NCI-H526 (cell line): ENCODE measurements around the gene TBC1D19.
"Not testable (repeated sequence)": the region's sequence is repeated elsewhere in the genome, so short reads cannot be mapped to it uniquely, and the experiment has no call there.

Source experiments
- DNase-seq, 2 experiments: peaks; one replicate each; lab custom pipeline; 2025; lab: John Stamatoyannopoulos, UW

TBC1D19 gene, protein sequence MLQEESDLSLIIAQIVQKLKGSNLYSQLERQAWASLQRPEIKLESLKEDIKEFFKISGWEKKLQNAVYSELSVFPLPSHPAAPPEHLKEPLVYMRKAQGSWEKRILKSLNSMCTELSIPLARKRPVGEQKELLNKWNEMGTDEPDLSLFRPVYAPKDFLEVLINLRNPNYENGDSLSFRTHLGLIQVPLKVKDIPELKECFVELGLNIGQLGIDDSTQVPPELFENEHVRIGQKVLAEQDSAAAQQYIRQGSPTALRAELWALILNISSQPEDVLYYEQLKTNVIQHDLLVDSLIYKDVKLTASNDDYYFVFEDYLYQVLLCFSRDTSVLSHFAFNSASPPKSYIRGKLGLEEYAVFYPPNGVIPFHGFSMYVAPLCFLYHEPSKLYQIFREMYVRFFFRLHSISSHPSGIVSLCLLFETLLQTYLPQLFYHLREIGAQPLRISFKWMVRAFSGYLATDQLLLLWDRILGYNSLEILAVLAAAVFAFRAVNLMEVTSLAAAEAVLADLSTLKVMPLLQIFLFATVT

DNA sequence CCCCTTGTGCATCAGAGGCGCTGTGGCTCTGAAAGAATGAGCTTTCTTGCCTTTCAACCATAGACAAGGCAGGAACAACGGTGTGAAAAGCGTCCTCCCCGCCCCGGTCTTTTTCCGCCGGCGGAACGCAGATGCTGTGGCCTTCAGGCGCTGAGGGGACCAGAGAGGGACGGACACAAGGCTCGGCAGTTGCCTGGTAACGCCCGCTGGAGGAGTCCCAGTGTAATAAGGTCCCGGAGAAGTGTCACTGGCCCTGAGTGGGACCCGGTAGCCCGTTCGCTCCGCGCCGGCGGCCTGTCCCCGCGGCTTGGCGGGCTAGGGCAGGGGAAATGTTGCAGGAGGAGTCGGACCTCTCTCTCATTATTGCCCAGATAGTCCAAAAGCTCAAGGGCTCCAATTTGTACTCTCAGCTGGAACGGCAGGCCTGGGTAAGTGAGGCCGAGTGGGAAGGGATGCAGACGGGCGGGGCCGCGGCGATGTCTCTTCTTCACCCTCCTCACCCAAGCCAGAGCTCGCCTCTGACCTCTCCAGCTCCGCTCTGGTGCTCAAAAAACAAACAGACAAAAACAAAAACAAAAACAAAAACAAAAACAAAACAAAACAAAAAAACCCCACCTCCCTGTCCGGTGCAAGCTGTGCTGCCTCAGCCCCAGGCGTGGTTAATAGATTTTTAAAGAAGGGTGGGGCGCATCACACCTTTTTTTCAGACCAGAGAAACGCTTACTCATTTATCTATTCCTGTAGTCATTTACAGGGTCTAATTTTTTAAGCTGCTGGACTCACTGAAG, at the start of gene TBC1D19:
TBC1D19 (plus strand) TSS at position 220 of the 788 bp plus-strand sequence; CDS start at position 330, 110 bp downstream.
- DNase-seq, result peak; percentile 93 to 94

DNA sequence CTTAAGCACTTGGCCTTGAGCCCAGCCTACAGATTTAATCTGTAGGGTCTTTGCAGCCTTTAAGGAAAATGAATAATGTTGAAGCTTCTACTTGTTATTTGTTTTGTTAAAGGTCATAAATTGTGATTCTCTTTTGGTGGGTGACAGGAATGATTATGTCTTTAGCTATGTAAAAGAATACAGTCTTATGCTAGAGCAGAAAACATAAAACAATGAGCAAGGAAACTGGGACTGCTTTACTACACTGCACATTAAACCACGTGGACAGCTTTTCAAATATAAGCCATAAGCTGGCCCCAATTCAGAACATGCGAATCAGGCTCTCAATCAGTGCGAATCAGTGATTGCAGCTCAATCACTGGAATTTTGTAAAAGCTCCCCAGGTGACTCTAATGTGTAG, 40.9 kb upstream of the TBC1D19 start:
- no peak for DNase-seq

DNA sequence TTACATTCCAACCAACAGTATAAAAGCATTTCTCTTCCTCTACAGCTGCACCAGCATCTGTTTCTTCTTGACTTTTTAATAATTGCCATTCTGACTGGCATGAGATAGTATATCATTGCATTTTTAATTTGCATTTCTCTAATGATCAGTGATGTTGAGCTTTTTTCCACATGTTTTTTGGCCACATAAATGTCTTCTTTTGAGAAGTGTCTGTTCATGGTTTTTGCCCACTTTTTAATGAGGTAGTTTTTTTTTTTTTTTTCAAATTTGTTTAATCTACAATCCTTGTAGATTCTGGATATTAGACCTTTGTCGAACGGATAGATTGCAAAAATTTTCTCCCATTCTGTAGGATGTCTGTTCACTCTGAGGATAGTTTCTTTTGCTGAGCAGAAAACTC, 39.5 kb upstream of the TBC1D19 start:
- no peak for DNase-seq

DNA sequence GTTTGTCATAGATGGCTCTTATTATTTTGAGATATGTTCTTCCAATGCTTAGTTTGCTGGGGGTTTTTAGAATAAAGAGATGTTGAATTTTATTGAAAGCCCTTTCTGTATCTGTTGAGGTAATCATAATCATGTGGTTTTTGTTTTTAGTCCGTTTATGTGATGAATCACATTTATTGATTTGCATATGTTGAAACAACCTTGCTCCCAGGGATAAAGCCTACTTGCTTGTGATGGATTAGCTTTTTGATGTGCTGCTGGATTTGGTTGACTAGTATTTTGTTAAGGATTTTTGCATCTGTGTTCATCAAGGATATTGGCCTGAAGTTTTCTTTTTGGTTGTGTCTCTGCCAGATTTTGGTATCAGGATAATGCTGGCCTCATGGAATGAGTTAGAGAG, 35.5 kb upstream of the TBC1D19 start:
- not testable (repeated sequence) for DNase-seq

DNA sequence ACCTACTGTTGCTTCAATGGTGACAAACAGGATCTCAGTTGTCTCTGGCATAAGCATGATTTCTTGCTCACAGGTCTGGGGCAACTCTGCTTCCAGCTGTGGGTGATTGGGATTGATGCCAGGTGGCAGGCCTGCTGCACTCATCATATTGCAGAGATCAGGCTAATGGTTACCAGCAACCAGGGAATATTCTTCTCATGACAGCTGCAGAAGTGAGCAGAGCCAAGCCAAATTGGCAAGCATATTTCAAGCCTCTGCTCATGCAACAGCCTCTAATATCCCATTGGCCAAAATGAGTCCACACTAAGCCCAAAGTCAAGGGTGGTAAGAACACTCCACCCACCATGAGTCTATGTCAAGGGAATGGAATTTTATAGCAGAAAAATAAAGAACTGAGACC, 26.7 kb upstream of the TBC1D19 start:
- no peak for DNase-seq

DNA sequence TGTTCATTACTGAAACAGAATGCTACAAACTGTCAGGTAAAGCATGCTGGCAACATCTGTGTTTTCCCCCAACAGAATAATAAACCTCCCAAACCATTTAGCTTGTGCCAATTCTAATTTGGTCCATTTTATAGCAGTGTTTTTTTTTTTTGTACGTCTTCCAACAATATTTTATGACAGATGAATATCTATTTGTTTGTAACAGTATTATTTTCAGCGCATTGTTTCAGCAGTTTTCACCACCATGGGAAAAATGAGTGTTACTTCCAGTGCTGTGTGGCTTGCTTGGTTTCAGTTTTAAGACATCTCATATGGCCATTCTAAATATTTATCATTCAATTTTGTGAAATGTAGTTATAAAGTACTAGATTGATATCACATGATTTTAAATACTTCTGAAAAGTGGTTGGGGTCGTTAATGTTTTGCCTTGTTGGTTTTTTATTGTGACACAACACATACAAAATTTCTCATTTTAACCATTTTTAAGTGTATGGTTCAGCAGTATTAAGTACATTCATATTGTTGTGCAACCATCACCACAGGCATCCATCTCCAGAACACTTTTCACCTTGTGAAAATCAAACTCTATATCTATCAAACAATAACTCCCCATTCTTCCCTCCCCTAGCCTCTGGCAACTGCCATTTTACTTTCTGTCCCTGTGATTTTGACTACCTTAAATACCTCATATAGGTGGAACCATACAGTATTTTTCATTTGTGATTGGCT, 25.6 kb upstream of the TBC1D19 start:
- DNase-seq, result no peak

DNA sequence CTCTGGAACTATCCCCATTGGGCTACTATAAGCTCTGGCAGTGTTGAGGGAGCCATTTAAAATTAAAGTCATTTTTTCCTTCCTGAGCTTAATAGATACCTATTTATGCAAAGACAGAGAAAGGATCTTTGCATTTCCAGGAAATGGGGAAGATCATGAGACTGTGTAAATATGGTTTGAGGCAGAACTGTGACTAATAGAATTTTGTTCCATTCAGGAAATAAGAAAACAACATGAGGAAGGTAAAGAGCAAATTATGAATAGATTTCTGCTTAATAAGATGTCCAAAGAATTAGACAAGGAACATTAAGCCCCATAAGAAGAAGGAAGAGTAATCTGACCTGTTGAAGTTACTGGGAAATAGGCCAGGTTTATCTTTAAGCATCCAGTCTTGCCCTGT, 17.8 kb upstream of the TBC1D19 start:
- DNase-seq, result no peak

DNA sequence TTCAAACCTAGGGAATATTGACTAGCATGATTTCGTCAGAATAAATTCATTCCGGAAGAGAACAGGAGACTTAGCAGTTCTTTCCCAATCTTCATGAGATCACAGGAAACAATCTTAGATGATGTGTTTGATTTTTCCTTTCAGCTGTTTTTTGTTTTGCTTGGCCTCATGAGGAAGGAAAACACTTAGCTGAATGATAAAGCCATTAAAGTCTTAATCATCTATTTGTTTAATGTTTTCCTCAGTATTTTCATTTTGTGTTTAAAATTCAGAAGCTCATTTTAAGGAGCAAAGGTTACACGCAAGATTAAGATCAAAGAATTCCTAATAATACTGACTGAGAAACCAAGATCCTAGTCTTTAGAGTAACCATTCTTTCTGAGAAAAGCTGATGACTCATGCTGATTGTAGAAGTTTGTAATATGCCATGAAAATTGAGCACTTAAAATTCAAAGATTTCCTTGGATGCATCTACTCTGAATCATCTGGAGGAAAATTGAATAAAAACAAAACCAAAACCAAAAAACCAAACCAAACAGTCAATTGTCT, 15.4 kb upstream of the TBC1D19 start:
- DNase-seq, result no peak

DNA sequence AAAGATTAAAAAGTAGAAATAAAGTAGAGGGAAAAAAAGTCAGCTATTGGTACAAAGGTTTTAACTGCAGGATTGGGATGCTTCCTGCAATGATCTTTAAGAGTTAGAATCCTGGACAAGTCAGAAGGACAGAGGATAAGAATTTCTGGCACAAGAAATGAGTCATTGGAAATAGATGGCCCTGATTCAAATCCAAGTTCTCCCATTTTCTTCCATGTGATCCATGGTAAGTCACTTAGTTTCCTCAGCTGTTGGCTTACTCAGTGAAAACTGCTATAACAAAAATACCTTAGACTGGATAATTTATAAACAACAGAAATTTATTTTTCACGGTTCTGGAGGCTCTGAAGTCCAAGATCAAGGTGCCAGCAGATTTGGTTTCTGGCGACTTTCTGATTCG, 13.3 kb upstream of the TBC1D19 start:
- no peak for DNase-seq

DNA sequence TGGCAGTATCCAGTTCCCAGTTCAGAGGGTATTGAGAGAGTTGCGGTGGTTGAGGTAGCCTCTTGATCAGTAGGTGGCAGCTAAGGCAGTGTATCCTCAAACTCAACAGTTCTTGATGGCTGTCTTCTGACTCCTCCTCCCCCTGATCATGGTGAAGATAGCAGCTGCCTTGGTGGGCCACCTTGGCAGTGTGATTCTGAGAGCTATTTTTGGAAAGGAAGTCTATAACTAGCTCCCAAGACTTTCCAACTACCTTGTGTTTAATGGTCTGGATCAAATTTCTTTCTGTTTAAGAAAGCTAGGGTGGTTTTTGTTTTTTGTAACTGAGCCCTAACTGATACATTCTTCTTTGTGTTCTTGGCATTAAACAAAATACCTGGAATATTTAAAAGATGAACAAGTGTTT, 10.5 kb upstream of the TBC1D19 start:
- no peak for DNase-seq

DNA sequence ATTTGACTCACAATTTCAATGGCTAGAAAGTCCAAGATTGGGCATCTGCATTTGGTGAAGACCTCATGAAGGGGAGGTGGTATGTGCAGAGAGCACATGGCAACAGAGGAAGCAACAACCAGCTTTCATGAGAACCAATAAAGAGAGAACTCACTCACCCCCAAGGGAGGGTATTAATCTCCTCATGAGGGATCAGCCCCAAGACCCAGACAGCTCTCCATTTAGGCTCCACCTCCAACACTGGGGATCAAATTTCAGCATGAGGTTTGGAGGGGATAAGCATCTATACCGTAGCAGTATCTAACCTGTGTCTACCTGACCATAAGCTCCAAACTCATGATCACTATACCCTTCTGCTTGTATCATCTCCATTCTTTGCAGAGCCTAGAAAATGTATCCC, 9.3 kb upstream of the TBC1D19 start:
- no peak for DNase-seq

DNA sequence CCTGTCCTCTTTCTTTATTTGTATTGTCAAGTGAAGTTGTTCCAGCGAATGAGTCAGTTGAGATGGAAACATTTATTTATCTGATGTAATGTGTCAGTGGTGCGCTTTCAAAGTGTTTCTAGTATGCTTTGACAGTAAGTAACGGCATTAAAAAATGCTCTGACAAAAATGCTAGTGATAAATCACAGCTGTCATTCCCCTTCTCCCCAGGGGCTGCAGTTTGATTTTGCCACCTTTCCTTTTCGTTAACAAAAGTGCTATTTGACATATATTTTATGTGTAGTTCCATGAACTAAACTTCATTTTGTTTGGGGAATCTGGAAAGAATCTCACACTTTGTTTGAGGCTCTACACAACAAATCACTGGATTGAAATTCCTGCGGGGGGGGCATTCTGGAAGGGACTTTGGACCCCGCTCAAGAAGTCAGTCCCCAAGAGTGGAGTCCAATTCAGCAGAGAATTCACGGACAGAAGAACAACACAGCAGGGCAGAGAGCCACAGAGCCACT, 7.6 kb upstream of the TBC1D19 start:
- DNase-seq, result no peak

DNA sequence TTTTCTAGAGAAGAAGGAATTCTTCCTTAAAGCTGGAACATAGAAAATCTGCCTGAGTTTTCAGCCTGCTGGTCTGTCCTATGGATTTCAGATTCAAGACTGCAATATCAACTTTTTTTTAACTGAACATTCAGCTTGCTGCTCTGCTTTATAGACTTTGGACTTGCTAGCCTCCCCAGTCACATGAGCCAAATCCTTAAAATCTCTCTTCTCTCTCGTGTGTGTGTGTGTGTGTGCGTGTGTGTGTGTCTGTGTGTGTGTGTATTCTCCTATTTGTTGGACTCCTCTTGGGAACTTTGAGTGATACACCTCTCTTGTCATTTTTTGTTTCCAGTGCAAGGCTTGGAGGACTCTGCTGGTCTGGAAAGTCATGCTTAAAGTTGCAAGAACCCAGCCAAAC, 6.8 kb upstream of the TBC1D19 start:
- no peak for DNase-seq

DNA sequence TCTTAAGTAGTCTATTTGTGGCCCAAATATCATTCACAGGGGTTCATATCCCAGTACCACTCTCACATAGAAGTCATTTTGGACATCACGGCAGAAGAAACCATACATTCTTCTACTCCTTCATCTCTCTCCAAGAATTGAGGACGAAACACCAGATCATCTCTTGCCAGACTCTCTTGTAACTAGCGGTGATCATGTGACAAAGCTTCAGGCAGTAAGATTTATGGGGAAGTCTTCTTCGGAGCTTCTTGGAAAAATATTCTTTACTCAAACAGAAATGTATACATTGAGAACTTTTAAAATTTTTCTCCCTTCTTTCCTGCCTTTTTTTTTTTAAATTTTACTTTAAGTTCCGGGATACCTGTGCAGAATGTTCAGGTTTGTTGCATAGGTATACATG, 4.7 kb upstream of the TBC1D19 start:
- DNase-seq, result no peak

DNA sequence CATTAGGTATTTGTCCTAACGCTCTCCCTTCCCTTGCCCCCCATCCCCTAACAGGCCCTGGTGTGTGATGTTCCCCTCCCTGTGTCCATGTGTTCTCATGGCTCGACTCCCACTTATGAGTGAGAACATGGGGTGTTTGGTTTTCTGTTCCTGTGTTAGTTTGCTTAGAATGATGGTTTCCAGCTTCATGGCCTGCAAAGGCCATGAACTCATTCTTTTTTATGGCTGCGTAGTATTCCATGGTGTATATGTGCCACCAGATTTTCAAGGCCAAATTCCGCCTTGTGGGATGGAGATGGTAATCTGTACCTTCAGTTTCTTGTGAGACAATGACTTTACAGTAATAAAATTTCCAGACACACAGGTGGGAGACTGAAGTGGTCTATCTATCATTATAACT, 2.5 kb upstream of the TBC1D19 start:
- not testable (repeated sequence) for DNase-seq

DNA sequence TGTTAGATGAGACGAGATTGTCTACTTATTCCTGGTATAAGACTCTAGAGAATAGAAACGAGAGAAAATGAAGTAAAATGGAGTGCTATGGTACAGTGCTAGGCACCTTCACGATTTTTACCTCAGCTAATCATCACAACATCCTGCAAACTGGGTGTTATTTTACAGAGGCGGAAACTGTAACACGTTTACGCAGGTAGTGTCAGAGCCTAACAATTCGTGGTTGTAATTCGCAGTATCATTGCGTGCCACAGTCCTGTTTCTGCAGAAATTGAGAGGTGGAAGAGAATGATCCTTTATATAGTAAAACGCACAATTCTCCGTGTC, 383 bp upstream of the TBC1D19 start:
- peak; percentile 80 to 82 for DNase-seq

DNA sequence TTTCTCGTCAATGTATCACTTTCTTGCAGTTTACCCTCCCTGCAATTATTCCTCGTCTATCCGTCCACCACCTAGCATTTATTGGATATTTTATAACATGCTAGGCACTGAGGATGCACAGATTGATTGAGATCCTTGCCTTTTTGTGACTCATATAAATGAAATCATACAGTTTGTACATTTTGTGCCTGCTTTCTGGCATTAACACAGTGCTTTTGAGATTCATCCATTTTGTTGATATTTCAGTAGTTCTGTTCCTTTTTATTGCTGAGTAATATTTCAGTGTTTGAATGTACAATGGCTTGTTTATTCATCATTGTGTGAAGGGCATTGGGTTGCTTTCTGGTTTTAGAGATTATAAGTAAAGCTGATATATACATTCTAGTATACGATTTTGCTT, 841 bp downstream of the TBC1D19 start:
- no peak for DNase-seq

DNA sequence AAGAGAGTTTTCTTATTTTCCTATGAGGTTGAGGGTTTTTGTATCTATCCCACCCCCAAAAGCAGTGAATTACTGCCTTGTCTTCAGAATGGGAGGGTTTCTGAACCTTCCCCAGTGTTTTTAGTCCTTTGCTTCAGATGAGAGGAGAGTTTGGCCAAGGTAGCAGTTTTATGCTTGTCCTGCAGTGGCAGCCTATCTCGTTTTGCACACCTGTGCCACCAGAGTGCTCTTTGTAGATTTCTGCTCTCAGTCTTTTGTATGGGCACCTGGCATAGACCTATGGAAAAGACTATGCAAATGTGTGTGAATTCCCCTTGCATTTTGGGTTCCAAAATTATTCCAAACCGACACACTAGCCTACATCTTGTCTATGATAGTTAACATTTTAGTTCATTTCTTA, 5.8 kb downstream of the TBC1D19 start:
- DNase-seq, result no peak

DNA sequence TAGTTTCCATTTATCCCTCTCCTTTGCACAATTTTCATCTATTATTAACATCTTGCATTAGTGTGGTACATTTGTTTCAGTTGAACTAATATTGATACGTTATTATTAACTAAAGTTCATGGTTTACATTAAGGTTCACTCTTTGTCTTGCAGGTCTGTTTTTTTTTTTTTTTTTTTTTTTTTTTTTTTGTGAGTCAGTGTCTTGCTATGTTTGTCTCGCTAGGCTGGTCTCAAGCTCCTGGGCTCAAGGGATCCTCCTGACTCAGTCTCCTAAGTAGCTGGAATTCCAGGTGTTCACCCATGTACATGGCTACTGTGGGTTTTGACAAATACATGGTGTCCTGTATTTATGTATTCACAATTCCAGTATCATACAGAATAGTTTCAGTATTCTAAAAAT, 6.8 kb downstream of the TBC1D19 start:
- DNase-seq, result no peak

DNA sequence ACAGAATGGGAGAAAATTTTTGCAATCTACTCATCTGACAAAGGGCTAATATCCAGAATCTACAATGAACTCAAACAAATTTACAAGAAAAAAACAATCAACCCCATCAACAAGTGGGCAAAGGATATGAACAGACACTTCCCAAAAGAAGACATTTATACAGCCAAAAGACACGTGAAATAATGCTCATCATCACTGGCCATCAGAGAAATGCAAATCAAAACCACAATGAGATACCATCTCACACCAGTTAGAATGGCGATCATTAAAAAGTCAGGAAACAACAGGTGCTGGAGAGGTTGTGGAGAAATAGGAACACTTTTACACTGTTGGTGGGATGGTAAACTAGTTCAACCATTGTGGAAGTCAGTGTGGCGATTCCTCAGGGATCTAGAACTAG, 9.7 kb downstream of the TBC1D19 start:
- not testable (repeated sequence) for DNase-seq

DNA sequence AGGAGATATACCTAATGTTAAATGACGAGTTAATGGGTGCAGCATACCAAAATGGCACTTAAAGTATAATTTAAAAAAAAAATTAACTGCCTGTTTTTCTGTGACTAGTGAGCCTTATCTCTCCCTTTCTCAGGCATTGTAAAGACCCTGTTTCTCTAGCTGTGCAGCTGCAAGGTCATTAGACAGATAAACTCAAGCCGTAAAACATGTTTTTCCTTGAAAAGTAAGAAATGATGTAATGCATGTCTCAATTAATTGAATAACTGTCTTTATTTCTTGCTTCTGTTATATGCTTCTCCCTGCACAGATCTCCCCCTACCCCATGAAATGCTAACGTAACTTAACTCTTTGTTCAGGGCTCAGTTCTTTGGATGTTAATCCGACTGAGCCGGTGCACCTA, 10.5 kb downstream of the TBC1D19 start:
- DNase-seq, result no peak

DNA sequence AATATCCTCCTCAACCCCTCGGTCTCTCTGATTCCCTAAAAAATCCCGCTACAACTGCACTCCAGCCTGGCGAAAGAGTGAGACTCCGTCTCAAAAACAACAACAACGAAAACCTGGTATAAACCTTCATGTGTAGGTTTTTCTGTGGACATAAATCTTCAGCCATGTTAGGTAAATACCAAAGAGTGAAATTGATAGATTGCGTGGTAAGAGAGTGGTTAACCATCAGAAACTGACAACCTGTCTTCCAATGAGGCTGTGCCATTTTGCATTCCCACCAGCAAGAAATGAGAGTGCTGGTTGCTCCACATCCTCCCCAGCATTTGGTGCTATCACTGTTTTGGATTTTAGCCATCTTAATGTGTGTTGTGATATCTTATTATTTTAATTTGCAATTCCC, 10.9 kb downstream of the TBC1D19 start:
- no peak for DNase-seq
